K562 (cell line): Measurements from ENCODE around the gene SLC16A1. TPM values are rescaled to one million over a fixed set of nuclear protein-coding genes. Genes with fewer than 3 reads are reported as not detected.
A peak's percentile ranks its signal among the peaks of the same experiment; 100 is the strongest.

ENCODE experiments used
- AFF1 ChIP-seq, 2 experiments: fragments of 450-650 bp; IDR thresholded peaks; 2 replicates each; pipeline ENCODE4 v1.6.1; 2018; ENCODE audit warnings: mild to moderate bottlenecking in 2 of 2, low read depth in 1 of 2; ENCODE audit not compliant: partially characterized antibody in 2 of 2
- DIDO1 ChIP-seq: fragments of 450-650 bp; IDR thresholded peaks from 2 replicates; pipeline ENCODE4 v1.6.1; 2016; ENCODE audit warnings: low read depth, missing biosample characterization, missing genetic modification characterization
- EGR1 ChIP-seq: fragments of 450-650 bp; conservative IDR thresholded peaks from 2 replicates; pipeline ENCODE4 v1.6.1; 2017; ENCODE audit warnings: mild to moderate bottlenecking
- FOXP1 ChIP-seq: sonication (generic); formaldehyde crosslinking; IDR thresholded peaks from 2 replicates; pipeline ENCODE4 v1.8.0; 2022; ENCODE audit warnings: mild to moderate bottlenecking, missing genetic modification reagents
- MAFG ChIP-seq: fragments of 450-650 bp; conservative IDR thresholded peaks from 2 replicates; pipeline ENCODE4 v1.6.1; 2016; ENCODE audit warnings: missing genetic modification characterization, missing compliant biosample characterization
- NR2C1 ChIP-seq, 2 experiments: fragments of 450-650 bp; IDR thresholded peaks; 2 replicates each; pipeline ENCODE4 v1.6.1; 2017; ENCODE audit warnings: mild to moderate bottlenecking in 2 of 2, antibody characterized with exemption in 1 of 2, inconsistent platforms in 1 of 2, missing compliant biosample characterization in 1 of 2, missing genetic modification characterization in 1 of 2
- POU5F1 ChIP-seq: fragments of 150-350 bp; IDR thresholded peaks from 2 replicates; pipeline ENCODE4 v1.6.1; 2014; ENCODE audit warnings: borderline replicate concordance, low read length, low read depth, mild to moderate bottlenecking; ENCODE audit not compliant: partially characterized antibody
- RERE ChIP-seq: sonication (generic); formaldehyde crosslinking; IDR thresholded peaks from 2 replicates; pipeline ENCODE4 v1.8.0; 2023; ENCODE audit warnings: missing genetic modification reagents, mild to moderate bottlenecking, borderline replicate concordance
- SFPQ ChIP-seq: fragments of 200-400 bp; formaldehyde crosslinking; IDR thresholded peaks from 2 replicates; pipeline ENCODE4 v1.6.1; 2017; ENCODE audit warnings: mild to moderate bottlenecking, low read depth, low read length, moderate library complexity
- WHSC1 ChIP-seq: IDR thresholded peaks from one replicate; pipeline ENCODE4 v1.6.1; 2012; ENCODE audit warnings: low read length, control low read depth, inconsistent platforms
- ZNF263 ChIP-seq: sonication (generic); formaldehyde crosslinking; IDR thresholded peaks from 2 replicates; pipeline ENCODE4 v1.8.0; 2022; ENCODE audit warnings: mild to moderate bottlenecking, missing genetic modification reagents, borderline replicate concordance
- polyA plus RNA-seq, 8 experiments: library from polyadenylated mRNA; depleted of rRNA in 4 of 8; stranded (reverse) in 5 of 8; unstranded in 3 of 8; fragments of >200 nt; fragmentation: Nextera tagmentation in 2 of 8; fragmentation: Illumina TruSeq in 1 of 8; extraction: Ambion mirVana in 2 of 8; extraction: Trizol in 1 of 8; gene quantifications; 2 replicates each; pipeline versions ENCODE4 v1.2.1 to v1.2.3, GENCODE V29; 2011 to 2014; ENCODE audit warnings: inconsistent platforms in 1 of 8, missing spikeins in 1 of 8
- total RNA-seq, 7 experiments: library from RNA; depleted of rRNA in 6 of 7; stranded (reverse); fragments of >200 nt in 6 of 7; fragmentation: Illumina TruSeq in 2 of 7; extraction: Trizol in 2 of 7; gene quantifications; 2 replicates each; pipeline versions ENCODE4 v1.2.1 to v1.2.3, GENCODE V29; 2011 to 2021; ENCODE audit warnings: low replicate concordance in 1 of 7
- TF ChIP-seq, protein P1 (sequence below), 2 experiments: fragments of 200-800 bp in 1 of 2; sonication (Bioruptor generic) in 1 of 2; sonication (generic) in 1 of 2; formaldehyde crosslinking in 1 of 2; IDR thresholded peaks in 1 of 2; conservative IDR thresholded peaks in 1 of 2; 2 replicates each; pipeline versions ENCODE4 v1.5.0 to v1.6.1; 2016 to 2020; ENCODE audit warnings: missing compliant biosample characterization in 1 of 2, missing genetic modification characterization in 1 of 2, missing genetic modification reagents in 1 of 2

SLC16A1 gene
- total and polyA plus RNA-seq, 9 of the 15 experiments (the other 6 are each of a cell fraction or from before 2014, with no cell fraction given) = 73.1 to 244 (median 117) TPM

DNA sequence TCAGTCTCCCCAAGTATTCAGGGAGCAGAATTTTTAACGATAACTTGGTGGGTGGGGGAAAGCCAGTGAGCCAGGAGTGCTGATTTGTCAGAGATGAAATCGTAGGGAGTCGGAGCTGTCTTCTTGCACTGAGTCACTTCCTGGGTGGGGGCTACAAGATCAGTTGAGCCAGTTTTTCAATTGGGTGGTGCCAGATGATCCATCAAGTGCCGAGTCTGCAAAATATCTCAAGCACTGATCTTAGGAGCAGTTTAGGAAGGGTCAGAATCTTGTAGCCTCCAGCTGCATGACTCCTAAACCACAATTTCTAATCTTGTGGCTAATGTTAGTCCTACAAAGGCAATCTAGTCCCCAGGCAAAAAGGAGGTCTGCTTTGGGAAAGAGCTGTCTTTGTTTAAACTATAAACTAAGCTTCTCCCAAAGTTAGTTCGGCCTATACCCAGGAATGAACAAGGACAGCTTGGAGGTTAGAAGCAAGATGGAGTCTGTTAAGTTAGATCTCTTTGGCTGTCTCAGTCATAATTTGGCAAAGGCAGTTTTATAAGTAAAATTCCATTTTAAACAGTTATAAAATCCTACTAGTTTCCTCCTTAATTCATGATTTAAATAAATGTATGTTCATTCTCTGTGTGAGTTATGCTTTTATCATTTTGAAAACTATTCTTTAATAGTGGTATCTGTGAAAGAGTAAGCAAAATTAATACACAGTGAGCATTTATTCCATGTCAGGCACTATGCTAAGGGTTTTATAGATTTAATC, 51.7 kb downstream of the SLC16A1 start (continued):
- TF ChIP-seq POU5F1 (no peak), MAFG (tag) (peak; percentile 90), ZNF263 (no peak), FOXP1 (CRISPR knock-in tag) (no peak), NR2C1 (IDR thresholded peaks at IDR 0.05) (no peak), NR2C1 (tag; IDR thresholded peaks at IDR 0.05) (peak; percentile 62), RERE (CRISPR knock-in tag) (no peak), AFF1 (IDR thresholded peaks at IDR 0.05; ENCODE audit: low read depth in 1 of 2, partially characterized antibody in 2 of 2) (peak in 1 of 2 experiments; percentile 56), SFPQ (no peak), WHSC1 (no peak), EGR1 (no peak), DIDO1 (no peak)
- TF ChIP-seq, protein P1, sequence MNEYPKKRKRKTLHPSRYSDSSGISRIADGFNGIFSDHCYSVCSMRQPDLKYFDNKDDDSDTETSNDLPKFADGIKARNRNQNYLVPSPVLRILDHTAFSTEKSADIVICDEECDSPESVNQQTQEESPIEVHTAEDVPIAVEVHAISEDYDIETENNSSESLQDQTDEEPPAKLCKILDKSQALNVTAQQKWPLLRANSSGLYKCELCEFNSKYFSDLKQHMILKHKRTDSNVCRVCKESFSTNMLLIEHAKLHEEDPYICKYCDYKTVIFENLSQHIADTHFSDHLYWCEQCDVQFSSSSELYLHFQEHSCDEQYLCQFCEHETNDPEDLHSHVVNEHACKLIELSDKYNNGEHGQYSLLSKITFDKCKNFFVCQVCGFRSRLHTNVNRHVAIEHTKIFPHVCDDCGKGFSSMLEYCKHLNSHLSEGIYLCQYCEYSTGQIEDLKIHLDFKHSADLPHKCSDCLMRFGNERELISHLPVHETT (CRISPR knock-in tag; conservative IDR thresholded peaks at IDR 0.05 in 1 of 2, IDR thresholded peaks at IDR 0.05 in 1 of 2) = no peak
